ENCODE measurements around the gene ZNF732.

DNA sequence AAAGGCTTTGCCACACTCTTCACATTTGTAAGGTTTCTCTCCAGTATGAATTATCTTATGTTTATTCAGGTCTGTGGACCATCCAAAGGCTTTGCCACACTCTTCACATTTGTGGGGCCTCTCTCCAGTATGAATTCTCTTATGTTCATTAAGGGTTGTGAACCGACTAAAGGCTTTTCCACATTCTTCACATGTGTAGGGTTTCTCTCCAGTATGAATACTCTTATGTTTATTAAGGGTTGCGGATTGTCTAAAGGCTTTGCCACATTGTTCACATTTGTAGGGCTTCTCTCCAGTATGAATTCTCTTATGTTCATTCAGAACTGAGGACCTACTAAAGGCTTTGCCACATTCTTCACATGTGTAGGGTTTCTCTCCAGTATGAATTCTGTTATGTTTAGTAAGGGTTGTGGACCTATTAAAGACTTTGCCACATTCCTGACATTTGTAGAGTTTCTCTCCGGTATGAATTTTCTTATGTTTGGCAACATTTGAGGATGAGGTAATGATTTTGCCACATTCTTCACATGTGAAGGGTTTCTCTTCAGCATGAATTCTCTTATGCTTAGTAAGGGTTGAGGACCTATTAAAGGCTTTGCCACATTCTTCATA lies 33.7 kb downstream of the ZNF732 start:
- TF ChIP-seq CTCF (IDR thresholded peaks at IDR 0.05) = no peak
- TF ChIP-seq POLR2A (IDR thresholded peaks at IDR 0.05) = no peak
